IMR-90 (cell line): ENCODE data around the gene GLG1.
"Not testable (repeated sequence)": the region's sequence is repeated elsewhere in the genome, so short reads cannot be mapped to it uniquely, and the experiment has no call there.

Experiments used
- CEBPB ChIP-seq: IDR thresholded peaks from 2 replicates; pipeline ENCODE4 v1.6.1; 2012; ENCODE audit warnings: low read depth, low read length, improper control_type of control experiment
- CHD1 ChIP-seq: IDR thresholded peaks from 2 replicates; pipeline ENCODE4 v1.6.1; 2012; ENCODE audit warnings: low read depth, low read length, improper control_type of control experiment
- CTCF ChIP-seq: conservative IDR thresholded peaks from 2 replicates; pipeline ENCODE4 v1.5.1; 2012; ENCODE audit warnings: mild to moderate bottlenecking, low read depth, low read length, improper control_type of control experiment
- ELK1 ChIP-seq: fragments of 150-350 bp; IDR thresholded peaks from 2 replicates; pipeline ENCODE4 v1.6.1; 2016; ENCODE audit warnings: low read depth, mild to moderate bottlenecking, low read length, moderate library complexity, borderline replicate concordance
- FOS ChIP-seq: fragments of 150-350 bp; IDR thresholded peaks from 2 replicates; pipeline ENCODE4 v1.6.1; 2016; ENCODE audit warnings: low read depth, low read length
- MXI1 ChIP-seq: IDR thresholded peaks from 2 replicates; pipeline ENCODE4 v1.6.1; 2012; ENCODE audit warnings: low read depth, mild to moderate bottlenecking, low read length, moderate library complexity, borderline replicate concordance
- POLR2A ChIP-seq: IDR thresholded peaks from 2 replicates; pipeline ENCODE4 v1.6.1; 2012; ENCODE audit warnings: mild to moderate bottlenecking, low read depth, low read length
- RAD21 ChIP-seq: IDR thresholded peaks from 2 replicates; pipeline ENCODE4 v1.6.1; 2012; ENCODE audit warnings: low read length, improper control_type of control experiment
- SMC3 ChIP-seq: fragments of 150-350 bp; IDR thresholded peaks from 2 replicates; pipeline ENCODE4 v1.6.1; 2016; ENCODE audit warnings: low read depth, mild to moderate bottlenecking, antibody characterized with exemption, low read length, moderate library complexity
- USF2 ChIP-seq: fragments of 150-350 bp; IDR thresholded peaks from 2 replicates; pipeline ENCODE4 v1.6.1; 2017; ENCODE audit warnings: mild to moderate bottlenecking, antibody characterized with exemption, low read length, low read depth

DNA sequence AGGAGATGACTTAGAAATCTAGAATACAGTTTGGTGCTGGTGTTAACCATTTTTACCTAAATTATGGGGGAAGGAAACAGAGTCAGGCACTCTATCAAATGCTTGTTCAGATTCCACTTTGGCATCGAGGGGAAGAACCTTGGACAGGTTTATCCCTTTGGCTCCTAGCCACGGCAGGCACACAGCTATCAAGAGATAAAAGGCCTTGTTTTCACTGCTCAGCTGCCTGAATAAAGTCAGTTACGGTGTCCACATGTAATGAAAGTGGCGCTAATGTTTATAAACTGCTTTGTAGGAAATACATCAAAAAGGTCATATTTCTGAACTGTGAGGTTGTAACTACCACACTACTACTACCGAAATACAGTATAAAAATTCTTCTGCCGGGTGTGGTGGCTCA is 66.3 kb downstream of the GLG1 start:
- TF ChIP-seq RAD21, CEBPB, CTCF, MXI1, POLR2A, ELK1, USF2, SMC3, FOS, CHD1: not testable (repeated sequence)
